NCI-H2029 (cell line): Measurements from ENCODE around the gene PHLPP1.

Experiments
- DNase-seq: peaks from one replicate; lab custom pipeline; 2025; lab: John Stamatoyannopoulos, UW

PHLPP1 gene

DNA sequence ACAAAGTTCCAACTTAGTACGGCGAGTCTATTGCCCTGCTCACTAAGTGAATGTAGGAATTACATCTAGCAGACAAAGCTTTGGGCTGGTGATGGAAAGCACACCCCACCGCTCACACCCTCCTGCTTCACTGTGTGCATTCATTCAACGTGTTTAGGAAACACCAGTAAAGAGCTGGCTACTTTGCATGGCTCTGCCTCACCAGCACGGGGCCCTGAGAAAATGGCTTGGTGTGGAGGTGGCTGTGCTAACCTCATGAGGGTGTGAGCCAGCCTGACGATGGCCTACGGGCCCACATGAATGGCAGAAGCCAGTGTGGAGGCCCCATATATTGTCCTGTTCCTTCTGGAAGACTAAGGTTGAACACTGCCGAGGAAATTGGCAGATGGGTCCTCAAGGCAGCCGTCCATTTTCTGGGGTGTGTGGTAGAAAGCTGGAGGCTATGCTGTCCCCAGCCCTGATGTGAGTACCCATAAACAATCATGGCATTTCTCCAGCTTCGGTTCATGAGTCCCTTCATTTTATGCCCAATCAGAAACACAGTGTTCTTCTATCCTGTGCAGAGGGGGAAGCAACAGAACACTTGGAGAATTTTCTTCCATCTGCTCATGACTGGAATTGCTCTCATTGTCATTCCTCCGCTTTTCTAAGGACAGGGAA, 269.4 kb downstream of the PHLPP1 start:
- no peak for DNase-seq

DNA sequence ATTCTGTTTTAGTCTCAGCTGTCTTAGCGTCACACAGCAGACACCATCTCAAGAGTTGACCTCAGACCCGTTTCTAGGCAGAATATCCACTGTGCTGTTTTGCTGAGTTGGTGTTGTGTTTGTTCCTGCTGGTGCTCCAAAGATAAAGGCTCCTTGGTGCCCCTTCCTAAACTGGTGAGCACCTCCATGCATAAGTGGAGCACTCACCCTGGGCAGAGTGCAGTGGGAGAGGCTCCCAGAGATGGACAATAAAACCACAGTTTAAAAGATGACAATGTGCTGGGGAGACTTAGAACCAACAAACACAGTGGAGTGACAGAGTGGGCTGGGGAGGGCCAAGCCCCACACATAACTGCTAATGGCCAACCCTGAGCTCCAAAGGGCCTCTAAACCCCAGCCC, 271.1 kb downstream of the PHLPP1 start:
- no peak for DNase-seq

DNA sequence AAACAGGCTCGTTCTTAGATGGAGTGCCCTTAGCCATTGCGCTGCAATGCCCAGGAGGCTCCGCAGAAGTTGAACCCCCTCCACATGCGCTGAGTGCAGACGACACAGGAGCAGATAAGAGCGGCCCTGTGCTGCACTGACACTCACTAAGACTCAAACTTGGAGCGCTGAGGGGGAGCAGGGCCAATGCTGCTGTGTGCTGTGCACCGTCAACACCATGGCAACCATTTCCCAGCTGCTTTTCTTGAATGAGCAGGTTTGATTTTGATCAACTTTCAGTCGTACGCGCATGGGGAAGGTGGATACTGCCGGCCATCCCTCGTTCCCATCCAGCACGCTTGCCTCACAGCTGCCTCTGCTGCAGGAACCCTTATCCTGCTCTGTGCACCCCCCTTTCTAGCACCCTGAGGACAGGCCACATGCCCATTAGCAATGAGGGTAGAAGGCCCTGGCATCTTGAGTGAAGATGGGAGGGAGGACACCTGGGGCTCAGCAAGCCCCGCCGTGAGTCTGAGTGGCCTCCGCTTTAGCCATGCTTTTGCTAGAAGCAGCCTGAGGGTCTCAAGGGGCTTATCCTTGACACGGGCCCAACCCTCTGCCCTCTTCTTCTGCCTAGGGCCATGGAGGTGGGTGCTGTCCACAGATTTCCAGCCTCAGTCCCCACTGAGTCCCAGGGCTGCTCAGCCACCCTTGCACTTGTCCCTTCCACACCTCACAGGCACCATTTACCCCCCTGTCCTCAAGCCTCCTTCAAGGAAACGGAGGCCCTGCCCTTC, 271.9 kb downstream of the PHLPP1 start:
- no peak for DNase-seq

- DNase-seq: no peak
Observed at GRCh38 chr18:62987859-62988258, 272.5 kb downstream of the PHLPP1 start.

GRCh38 chr18:62988471-62988870, 273.1 kb downstream of the PHLPP1 start:
- no peak for DNase-seq

GRCh38 chr18:62989195-62989594, 273.9 kb downstream of the PHLPP1 start:
- DNase-seq: no peak

- no peak for DNase-seq
Observed at GRCh38 chr18:62990653-62991052, 275.3 kb downstream of the PHLPP1 start.

GRCh38 chr18:62991389-62991788, 276.0 kb downstream of the PHLPP1 start:
- no peak for DNase-seq

- no peak for DNase-seq
Observed at GRCh38 chr18:62991959-62992358, 276.6 kb downstream of the PHLPP1 start.

DNA sequence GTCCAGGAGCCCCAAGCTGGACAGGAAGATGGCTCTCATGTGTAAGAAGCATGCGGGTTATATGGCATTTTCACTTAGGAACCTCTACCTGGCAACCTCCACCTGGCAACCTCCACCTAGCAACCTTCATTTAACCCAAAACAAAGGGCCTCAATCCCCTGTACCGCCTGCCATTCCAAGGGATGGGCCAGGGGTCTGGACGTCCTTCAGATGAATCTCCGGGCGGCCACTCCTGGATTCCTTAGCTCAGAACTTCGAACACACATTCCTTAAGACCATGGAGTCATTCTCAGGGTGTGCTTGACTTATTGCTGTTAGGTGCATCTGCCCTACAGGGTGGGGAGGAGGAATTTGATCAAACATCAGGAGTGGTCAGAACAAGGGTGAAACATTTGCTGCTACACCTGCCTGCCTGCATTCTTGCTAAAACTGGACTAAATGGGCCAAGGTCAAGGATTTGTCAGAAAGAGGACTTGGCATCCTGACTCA, 277.6 kb downstream of the PHLPP1 start:
- no peak for DNase-seq

DNA sequence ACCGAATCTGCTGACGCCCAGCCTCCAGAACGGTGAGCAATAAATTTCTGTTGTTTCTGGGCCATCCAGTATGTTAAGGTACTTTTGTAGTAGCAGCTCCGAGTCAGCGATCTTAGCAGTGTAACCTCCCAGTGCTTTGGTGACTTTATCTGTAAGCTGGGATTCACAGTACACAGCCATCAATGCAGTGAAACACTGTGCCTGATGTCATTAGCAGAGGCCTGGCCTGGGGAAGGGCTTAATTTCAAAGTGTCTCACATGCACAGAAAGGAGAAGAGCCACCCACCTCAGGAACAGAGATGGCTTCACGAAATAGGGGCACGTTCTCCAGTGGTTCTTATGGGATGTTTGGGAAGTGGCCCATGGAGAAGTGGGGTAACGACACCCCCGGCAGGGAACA, 281.2 kb downstream of the PHLPP1 start:
- no peak for DNase-seq

- no peak for DNase-seq
Observed at GRCh38 chr18:62997076-62997475, 281.7 kb downstream of the PHLPP1 start.

GRCh38 chr18:62998443-62998842, 283.1 kb downstream of the PHLPP1 start:
- no peak for DNase-seq

DNA sequence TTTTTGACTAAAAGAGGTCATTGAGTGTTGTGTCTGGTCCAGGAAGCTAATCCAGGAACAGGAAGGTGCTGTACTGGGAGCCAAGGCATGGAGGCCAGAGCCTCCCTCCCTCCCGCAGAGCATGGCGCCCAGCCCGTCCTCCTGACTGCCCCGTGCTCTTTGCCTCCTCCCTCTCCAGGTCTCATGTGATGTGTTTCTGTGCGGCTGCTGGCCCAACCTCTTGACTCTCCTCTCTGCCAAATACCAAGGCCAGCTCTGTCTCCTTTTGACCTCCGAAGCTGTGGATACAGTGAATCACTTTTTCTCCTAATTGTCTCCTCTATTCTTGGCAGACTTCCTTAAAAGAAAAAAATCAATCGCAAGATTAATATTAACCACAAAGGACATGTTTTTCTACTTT, 284.1 kb downstream of the PHLPP1 start:
- DNase-seq: no peak

DNA sequence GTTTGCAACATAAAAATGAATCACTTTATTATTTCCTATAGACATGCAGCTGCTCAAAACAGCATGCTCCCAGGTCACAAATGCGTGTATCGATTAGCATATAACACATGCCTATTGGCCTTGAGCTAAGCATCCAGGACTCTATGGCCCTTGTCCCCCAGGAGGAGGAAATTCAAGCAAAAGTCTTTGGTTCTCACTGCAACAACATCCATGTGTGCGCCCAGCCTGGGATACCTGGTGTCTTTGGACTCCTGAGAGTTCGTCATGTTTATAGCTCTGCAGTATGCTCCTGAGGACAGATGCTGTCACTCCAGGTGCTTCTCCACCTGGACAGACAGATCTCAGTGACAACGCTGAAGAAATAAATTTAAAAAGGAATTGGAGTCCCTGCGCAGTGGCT, 284.6 kb downstream of the PHLPP1 start:
- DNase-seq: no peak

GRCh38 chr18:63000839-63001238, 285.5 kb downstream of the PHLPP1 start:
- no peak for DNase-seq

DNA sequence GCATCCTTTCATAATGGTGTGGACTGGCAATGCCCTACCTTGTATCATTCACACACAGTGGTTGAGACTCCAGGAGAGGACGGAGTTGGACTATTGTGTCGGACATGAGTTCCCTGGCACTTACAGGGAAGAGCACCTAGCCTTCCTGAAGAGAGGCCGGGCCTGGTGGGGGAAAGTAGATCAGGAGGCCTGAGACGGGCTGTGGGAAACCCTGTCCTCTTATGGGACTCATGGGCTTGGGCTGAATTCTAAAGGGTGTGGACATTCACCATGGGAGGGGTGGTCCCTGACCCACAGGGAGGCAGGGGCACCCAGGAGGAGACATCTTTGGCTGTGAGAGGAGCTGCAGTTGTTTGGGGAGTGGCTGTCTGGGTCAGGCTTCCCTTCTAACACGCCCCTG, 286.5 kb downstream of the PHLPP1 start:
- DNase-seq: no peak

DNA sequence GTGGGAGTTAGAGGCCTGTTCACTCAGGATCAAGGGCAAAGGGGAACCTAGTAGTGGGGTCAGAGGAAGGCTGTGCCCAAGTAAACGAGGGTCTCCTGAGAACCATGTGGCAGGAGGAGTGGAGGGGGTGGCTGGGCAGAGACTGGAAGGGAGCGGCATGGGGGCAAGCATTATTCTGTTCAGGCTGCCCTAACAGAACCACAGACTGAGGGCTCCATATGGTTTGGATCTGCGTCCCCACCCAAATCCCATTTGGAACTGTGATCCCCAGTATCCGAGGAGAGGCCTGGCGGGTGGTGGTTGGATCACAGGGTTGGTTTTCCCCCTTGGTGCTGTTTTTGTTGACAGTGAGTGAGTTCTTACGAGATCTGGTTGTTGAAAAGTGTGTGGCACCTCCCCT, 287.0 kb downstream of the PHLPP1 start:
- DNase-seq: no peak

DNA sequence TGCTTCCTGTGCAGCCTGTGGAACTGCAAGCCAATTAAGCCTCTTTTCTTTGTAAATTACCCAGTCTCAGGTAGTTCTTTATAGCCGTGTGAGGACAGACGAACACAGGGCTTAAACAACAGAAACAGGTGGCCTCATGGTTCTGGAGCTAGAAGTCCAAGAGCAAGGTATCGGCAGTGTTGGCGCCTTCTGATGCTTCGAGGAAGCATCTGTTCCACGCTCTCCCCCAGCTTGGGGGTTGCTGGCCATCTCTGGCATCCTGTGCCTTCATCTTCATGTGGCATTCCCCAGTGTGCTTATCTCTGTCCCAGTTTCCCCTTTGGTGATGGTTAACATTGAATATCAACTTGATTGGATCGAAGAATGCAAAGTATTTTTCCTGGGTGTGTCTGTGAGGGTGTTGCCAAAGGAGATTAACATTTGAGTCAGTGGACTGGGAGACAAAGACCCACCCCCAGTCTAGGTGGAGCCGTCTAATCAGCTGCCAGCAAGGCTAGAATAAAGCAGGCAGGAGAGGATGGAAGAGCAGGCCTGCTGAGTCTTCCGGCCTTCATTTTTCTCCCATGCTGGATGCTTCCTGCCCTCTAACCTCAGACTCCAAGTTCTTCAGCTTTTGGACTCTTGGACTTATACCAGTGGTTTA, 287.6 kb downstream of the PHLPP1 start:
- no peak for DNase-seq

DNA sequence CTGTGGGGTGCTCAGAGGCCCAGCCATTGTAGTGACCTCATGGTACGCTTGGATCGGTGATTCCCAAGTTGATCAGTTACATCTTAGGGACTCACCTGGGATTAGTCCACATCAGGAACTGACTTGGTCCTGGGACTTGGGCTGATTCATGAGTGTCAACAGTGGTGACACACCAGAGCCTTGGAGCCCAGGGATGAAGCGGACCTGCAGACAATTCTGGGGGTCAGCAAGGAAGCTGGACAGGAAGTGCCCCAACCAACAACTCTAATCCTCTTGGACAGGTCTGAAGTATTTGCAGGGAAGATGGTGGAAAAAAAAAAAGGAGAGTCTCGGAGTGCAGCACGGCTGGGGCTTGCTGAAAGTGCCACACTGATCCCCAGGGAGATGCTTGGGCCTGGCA, 288.6 kb downstream of the PHLPP1 start:
- no peak for DNase-seq

DNA sequence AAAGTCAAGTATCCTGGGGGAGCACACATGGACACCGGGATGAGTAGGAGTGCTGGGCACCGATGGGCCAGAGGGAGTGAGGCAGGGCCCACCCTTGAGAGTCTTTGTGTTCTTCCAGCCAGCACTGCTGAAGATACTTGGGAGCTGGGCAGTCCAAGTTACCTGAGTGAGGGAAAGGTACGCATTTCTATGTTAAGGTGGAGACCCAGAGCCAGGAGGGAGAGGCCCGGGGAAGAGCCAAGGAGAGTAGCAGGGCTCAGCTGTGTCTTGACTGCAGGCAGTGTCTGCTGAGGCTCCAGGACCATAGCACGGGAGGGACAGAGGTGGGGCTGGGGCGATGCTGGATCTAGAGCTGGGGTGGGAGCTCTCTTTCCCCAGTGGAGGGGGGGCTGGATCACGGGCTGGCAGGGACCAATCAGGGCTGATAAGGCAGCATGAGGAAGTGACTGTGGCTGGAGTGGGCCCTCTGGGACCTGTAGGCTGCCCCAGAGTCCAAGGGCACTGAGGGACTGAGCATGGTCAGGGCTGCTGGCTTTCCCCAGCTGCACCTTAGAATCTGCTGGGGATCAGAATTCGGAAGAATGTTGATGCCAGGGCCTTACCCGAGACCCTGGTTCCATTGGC, 289.2 kb downstream of the PHLPP1 start:
- DNase-seq: no peak

- DNase-seq: no peak
Observed at GRCh38 chr18:63005306-63005705, 290.0 kb downstream of the PHLPP1 start.

DNA sequence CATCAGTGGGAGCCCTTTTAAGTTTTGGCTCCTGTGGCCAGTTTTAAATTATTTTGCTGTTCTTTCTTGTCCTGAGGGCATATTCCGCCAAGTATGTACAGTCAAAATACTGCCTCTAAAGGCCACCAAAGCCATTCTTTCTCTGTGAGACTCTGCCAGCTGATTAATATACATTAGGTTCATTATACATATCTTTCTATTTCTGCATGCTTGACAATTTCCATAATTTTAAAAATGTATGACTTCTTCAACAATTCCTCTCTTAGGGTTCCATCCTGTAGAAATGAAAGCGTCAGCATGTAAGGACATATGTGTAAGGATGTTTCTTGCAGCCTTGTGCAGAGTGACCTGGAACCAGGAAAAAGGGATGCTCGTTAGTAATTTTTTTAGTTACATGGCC, 291.9 kb downstream of the PHLPP1 start:
- no peak for DNase-seq
